Left renal cortex interstitium (tissue), 4 donors: ENCODE data around the gene RARRES2. TPM values are rescaled to one million over a fixed set of nuclear protein-coding genes. Genes with fewer than 3 reads are reported as not detected.
A peak's percentile ranks its signal among the peaks of the same experiment; 100 is the strongest.
"Not testable (repeated sequence)": the region's sequence is repeated elsewhere in the genome, so short reads cannot be mapped to it uniquely, and the experiment has no call there.

Experiments
- DNase-seq, 4 donors: peaks; one replicate each; pipeline ENCODE4 v3.0.0-alpha.2; 2013; ENCODE audit warnings: low read depth in 4 of 4, low spot score in 2 of 4, missing footprints in 1 of 4
- polyA plus RNA-seq, 4 donors: library from polyadenylated mRNA; unstranded; fragments of 120-200 nt; gene quantifications; one replicate each; pipeline ENCODE4 v1.2.1, GENCODE V29; 2013; ENCODE audit not compliant: insufficient read length in 4 of 4

Gene RARRES2
- 10 to 100 TPM; 46.3 to 91.8 (median 55.6) TPM for polyA plus RNA-seq

- DNase-seq: no peak
These were observed at the start of gene RARRES2 for GRCh38 chr7:150341263-150342120. RARRES2 (minus strand) TSS chr7:150341629; CDS start chr7:150340609, 1,020 bp downstream.

- DNase-seq: no peak
These were observed 48.8 kb upstream of the RARRES2 start for GRCh38 chr7:150390205-150390604.

GRCh38 chr7:150389532-150389816, 48.0 kb upstream of the RARRES2 start:
- no peak for DNase-seq

- no peak for DNase-seq
These were observed 47.5 kb upstream of the RARRES2 start for GRCh38 chr7:150388709-150389531.

GRCh38 chr7:150388306-150388705, 46.9 kb upstream of the RARRES2 start:
- DNase-seq: no peak

GRCh38 chr7:150385884-150386283, 44.5 kb upstream of the RARRES2 start:
- DNase-seq: not testable (repeated sequence)

GRCh38 chr7:150385302-150385723, 43.9 kb upstream of the RARRES2 start:
- no peak for DNase-seq

GRCh38 chr7:150384406-150385301, 43.2 kb upstream of the RARRES2 start:
- no peak for DNase-seq

GRCh38 chr7:150383710-150384397, 42.4 kb upstream of the RARRES2 start:
- DNase-seq: no peak

GRCh38 chr7:150382844-150383225, 41.4 kb upstream of the RARRES2 start:
- no peak for DNase-seq

- DNase-seq: no peak
These were observed 40.9 kb upstream of the RARRES2 start for GRCh38 chr7:150382123-150382843.

- no peak for DNase-seq
These were observed 40.3 kb upstream of the RARRES2 start for GRCh38 chr7:150381785-150382122.

- no peak for DNase-seq
These were observed 39.7 kb upstream of the RARRES2 start for GRCh38 chr7:150381096-150381495.

GRCh38 chr7:150380463-150380862, 39.0 kb upstream of the RARRES2 start:
- no peak for DNase-seq

- no peak for DNase-seq
These were observed 38.3 kb upstream of the RARRES2 start for GRCh38 chr7:150379441-150380379.

- peak in 3 of 4 donors; percentile 85 to 89 (median 86) for DNase-seq
These were observed 37.5 kb upstream of the RARRES2 start, which contains the start of gene ZNF775 for GRCh38 chr7:150378853-150379440. ZNF775 (plus strand) TSS chr7:150379330; CDS start chr7:150388471, 9,141 bp downstream.

GRCh38 chr7:150378115-150378852, 36.9 kb upstream of the RARRES2 start:
- peak in 1 of 4 donors; percentile 66 for DNase-seq
